H4 (cell line): ENCODE results near the gene FNDC3B. TPM values are rescaled to one million over a fixed set of nuclear protein-coding genes. Genes with fewer than 3 reads are reported as not detected.
A peak's percentile ranks its signal among the peaks of the same experiment; 100 is the strongest.

Experiments
- DNase-seq: peaks from one replicate; pipeline ENCODE4 v3.0.0-alpha.2; 2015; ENCODE audit warnings: low spot score
- total RNA-seq: library from RNA; depleted of rRNA; stranded (reverse); fragments of >200 nt; shearing (Covaris generic); gene quantifications from 2 replicates; pipeline ENCODE4 v1.2.3, GENCODE V29; 2014

Gene FNDC3B
- total RNA-seq, 1 experiment from 2014 or later = 65.8 TPM

GRCh38 chr3:172333692-172334457, 294.5 kb downstream of the FNDC3B start:
- no peak for DNase-seq

GRCh38 chr3:172334671-172335207, 295.4 kb downstream of the FNDC3B start:
- no peak for DNase-seq

DNA sequence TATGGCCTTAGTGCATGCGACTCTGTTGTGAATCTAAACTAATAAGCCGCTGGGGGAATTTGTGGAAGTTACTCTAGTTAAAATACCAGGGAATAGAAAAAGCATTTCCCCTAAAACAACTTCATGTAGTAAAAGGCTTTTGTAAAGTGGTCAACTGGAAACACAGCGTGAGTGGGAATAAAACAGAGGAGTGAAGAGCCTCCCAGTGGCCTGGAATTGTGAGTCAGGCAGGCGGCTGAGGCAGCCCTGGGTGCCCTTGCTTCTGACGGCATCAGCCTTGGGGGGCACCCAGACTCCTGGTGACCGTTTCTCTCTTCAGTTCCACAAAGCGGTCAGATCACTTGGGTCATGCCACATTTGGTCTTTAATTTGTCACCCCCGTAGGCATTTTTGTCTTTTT, 300.5 kb downstream of the FNDC3B start:
- DNase-seq = no peak

DNA sequence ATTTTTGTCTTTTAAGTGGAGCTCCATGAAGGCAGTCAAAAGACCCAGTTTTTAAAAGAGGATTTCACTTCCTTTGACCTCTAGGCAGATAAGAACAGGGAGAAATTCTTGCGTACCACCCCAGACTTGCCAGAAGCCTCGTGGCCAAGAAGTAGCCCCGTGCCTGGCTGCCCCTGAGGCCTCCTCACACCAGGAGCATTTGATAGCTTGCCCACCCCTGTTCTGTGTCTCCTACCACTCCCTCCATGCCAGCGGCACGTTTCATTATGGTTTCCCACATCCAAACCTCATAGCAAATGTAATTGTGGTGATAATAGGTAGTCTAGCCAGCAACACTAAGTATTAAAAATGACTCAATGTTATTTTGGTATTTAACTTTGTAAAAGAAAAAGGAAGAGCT, 301.2 kb downstream of the FNDC3B start:
- no peak for DNase-seq

DNA sequence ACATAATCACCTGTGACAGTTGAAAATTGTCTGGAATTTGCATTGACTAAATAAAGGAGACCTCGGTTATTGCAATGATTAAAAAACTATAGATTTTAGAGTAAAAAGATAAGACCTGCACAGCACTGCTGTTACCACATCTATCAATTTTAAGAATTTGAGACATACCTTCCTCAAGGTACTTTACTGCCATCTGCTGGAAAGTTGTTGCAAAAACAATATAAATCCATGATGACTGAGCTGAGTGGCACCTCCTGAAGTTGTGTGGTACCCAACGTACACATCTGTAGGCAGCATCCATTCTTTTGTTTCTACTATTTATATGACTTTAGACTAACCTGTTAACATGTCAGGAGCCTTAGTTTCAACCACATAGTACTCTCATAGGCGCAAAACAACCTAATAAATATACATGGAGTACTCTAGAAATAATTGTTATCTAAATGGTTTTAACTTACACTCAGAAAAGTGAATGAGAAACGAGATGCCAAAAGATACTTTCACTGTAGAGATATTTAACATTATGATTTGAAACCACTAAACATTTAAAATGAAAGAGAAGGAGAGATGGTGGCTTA, 302.2 kb downstream of the FNDC3B start:
- peak; percentile 75 for DNase-seq

- no peak for DNase-seq
Observed at GRCh38 chr3:172342097-172342659, 302.8 kb downstream of the FNDC3B start.

DNA sequence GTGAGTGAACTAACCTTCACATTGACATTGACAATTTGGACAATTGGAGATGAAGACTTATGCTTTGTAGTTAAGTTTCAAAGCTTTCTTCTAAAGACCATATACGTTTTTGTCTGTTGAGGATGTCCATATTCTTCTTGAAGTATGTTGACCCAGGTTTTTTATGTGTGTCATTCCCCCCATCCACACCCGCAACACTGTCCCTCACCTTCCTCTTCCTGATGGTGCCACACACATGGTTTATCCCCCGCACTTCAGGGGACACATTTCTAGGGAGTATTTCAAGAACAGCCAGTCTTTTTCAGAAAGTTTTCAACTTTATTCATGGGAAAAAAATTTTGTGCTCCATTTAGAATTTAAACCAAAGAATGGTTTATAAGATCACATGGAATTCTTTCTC, 303.7 kb downstream of the FNDC3B start:
- no peak for DNase-seq

- DNase-seq = no peak
Observed at GRCh38 chr3:172343979-172344378, 304.6 kb downstream of the FNDC3B start.

GRCh38 chr3:172346161-172346560, 306.8 kb downstream of the FNDC3B start:
- no peak for DNase-seq

- no peak for DNase-seq
Observed at GRCh38 chr3:172347895-172348679, 308.7 kb downstream of the FNDC3B start.

DNA sequence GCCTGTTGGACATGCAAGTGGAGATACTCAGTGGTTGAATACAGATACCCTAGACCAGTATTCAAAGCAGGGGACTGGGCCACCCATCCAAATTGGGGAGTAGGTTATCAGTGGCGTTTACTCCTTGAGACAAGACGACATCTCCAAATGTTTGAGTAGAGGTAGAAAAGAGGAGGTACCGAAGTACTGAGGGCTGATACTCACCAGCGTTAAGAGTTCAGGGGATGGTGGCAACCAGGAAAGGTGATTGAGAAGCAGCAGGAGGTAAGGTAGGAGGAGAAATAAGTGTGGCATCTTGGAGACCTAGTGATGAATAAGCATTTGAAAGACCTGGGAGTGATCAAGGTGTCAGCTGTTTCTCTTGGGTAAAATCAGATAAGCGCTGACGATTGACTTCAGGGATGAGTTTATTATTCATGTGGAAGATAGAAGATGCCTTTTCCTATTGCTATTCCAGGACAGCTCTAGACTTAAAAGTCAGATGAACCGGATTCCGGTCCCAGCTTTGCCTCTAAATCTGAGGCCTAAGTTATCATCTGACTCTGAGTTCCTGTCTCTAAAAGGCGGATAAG, 312.6 kb downstream of the FNDC3B start:
- DNase-seq = no peak

GRCh38 chr3:172352786-172353185, 313.4 kb downstream of the FNDC3B start:
- no peak for DNase-seq

GRCh38 chr3:172354931-172355499, 315.6 kb downstream of the FNDC3B start:
- DNase-seq = no peak

DNA sequence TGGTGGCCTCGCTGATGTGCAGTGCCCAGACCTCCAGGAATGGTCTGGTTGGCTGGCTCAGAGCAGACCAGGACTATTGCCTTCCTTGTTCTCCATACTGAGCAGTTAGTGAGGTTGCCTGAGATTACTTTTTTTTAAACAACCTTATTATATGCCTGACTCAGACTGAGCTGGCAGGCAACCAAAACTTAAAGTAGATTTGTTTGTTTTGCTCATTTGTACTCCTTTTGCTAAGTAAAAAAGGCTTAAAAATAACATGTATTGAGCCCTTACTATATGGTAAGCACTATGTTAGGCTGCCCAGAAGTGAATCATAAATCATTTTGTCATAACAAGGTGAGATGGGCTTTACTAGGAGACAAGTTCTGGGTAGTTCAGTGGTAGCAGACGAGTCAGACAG, 316.5 kb downstream of the FNDC3B start:
- peak; percentile 90 for DNase-seq

- DNase-seq = no peak
Observed at GRCh38 chr3:172356427-172356826, 317.0 kb downstream of the FNDC3B start.

DNA sequence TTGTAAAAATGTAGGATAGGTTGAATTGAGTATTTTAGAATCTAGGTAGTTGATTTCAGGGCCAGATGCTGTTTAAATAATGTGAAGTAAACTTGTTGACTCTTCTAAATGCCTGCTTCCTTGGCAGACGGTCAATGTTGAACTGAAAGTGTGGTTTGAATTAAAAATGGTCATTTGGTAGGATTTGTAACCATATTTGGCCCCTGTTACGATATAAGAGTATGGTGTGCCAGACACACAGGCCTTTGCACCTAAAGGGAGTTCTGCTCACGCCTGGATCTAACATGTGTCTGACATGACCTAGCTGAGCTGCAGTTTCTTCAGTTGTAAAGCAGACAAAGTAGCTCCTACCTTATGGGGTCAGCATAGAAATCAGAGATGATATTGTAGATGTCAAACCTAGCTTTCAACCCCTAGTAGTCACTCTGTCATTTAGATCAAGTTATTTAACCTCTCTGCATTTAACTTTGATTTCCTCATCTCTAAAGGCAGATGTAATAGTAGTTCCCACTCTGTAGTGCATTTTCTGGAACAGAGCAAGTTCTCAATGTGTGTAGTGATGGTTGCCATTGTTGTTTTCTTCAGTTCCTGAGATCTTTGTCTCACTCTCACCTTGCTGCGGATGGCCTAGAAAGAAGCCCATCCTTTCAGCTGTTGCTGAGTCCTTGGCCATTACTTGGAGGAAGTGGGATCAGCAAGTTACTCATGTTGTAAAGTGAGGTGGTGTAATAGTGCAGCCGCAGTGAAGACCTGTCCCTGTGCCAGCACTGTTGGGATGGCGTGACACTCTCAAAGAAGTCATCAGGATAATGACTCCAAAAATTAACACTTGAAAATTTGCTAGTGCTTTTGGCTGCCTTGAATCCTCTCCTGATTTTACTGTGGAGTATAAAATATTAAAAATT, 318.7 kb downstream of the FNDC3B start:
- no peak for DNase-seq

DNA sequence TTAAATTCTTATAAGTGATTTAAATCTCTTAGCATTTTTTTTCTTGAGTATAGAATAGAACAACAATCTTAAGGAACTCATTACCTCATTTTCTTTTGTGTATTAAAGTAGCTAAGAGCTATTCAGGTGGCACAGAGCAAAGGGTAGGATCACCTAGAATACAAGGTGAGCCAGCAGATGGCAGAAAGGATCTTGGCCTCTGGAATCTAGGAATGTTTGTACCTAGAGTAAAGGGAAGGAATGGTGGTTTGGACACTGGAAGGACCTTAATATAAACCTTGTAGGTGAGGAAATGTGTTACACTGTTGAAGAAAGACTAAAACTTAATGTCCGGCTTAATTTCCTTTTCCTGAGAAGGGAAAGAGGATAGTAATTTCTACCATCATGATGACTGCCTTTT, 319.9 kb downstream of the FNDC3B start:
- DNase-seq = no peak

DNA sequence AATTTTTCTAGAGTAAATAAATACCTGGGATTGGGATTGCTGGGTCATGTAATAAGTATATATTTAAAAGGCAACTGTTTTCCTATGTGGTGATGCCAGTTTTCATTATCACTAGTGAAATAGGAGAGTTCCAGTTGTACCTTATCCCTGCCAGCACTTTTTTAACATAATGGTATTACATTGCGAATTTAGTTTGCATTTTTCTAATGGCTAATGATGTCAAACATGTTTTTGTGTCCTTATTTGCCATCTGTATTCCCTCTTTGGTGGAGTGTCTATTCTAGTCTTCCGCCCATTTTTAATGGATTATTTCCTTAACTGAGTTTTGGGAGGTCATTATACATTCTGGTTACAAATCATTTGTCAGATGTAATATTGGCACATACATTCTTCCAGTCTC, 320.6 kb downstream of the FNDC3B start:
- no peak for DNase-seq

DNA sequence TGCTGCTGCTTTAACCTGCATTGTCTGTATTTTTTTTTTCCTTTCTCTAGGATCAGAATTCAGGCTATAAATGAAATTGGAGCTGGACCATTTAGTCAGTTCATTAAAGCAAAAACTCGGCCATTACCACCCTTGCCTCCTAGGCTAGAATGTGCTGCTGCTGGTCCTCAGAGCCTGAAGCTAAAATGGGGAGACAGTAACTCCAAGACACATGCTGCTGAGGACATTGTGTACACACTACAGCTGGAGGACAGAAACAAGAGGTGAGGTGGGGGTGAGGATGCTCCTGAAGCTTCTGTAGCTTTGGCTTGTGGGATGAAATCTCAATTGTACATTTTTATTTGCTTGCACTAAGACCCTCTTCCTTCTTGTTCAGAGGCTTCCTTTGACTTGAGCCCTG, 323.2 kb downstream of the FNDC3B start:
- no peak for DNase-seq

GRCh38 chr3:172364374-172365027, 325.1 kb downstream of the FNDC3B start:
- DNase-seq = no peak
